Activated T-cell treated with anti-CD3 and anti-CD28 coated beads, Interleukin-2, amount 50 U/mL, for 1 hour (primary cell): Measurements from ENCODE around the gene FN3KRP.

Experiments used
- DNase-seq: peaks from one replicate; pipeline ENCODE4 v3.0.0-alpha.2; 2020

FN3KRP gene

DNA sequence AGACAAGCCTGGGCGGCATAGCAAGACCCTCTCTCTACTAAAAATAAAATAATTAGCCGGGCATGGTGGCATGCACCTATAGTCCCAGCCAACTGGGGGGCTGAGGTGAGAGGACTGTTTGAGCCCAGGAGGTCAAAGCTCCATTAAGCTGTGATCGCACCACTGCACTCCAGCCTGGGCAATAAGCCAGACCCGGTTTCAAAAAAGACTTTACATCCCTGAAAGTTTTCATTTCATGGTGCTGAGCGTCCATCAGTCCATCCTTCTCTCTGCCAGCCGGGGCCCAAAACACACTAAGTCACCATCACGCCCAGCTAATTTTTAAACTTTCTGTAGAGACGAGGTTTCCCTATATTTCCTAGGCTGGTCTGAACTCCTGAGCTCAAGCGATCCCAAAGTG is 28.6 kb upstream of the FN3KRP start:
- DNase-seq = no peak

DNA sequence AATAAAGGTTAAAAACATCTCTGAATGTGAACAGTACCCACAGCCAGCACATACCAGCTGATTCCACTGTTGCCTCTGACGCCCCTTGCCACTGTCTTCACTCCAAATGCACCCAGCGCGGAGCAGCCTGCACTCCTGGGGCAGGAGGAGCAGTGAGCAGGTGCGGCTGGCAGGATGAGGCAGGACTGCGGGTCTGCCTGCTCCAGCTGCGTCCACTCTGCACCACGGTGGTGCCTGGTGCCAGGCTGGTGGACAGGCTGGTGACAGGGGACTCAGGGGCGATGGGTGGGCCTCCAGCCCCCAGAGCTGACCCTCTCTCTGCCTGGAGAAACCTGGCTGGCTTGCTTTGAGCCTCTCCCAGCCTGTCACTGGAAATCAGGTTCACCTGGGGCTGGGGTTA is 27.4 kb upstream of the FN3KRP start:
- no peak for DNase-seq

DNA sequence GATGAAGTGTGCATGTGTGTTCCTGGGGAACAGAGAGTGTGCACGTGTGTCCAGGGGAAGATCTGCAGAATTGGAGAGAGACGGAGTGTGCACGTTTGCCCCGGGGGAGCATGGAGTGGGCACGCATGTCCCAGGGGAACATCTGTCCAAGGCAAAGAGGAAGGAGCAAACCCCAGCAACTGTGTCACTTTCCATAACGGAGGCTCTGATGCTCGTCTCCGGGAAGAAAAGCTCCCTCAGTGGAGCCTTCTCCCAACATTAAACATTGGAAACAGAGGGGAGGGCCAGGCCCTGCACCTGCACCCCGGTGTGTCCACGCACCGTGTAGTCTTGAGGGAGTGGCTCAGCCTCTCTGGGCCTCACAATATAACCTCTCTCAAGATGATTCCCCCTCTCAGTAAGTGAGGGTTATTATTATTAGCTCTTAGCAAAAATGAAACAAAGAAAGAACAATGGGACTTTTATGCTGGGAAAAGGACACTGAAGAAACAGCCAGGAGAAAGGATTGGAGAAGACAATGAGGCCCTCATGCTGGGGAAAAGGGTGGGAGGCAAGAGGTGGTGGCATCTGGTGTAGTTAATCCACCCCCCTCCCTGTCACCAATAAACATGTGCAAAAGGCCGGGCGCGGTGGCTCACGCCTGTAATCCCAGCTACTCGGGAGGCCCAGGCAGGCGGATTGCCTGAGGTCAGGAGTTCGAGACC is 25.6 kb upstream of the FN3KRP start:
- DNase-seq = no peak

DNA sequence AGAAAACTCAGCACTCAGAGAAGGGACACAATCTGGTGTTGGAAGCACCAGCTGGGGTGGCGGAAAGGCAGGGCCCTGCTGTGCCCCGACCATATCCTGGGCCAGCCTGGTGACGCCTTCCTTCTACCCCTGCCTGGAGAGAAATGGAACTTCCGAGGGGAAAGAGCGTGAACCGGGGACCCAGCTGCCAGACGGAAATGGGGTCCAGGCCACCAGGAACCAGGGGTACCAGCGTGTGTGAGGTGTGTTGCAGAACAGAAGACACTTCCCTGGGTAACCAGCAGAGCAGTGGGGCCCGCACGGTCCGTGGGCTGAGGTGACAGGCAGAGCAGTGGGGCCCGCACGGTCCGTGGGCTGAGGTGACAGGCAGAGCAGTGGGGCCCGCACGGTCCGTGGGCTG is 24.8 kb upstream of the FN3KRP start:
- no peak for DNase-seq

DNA sequence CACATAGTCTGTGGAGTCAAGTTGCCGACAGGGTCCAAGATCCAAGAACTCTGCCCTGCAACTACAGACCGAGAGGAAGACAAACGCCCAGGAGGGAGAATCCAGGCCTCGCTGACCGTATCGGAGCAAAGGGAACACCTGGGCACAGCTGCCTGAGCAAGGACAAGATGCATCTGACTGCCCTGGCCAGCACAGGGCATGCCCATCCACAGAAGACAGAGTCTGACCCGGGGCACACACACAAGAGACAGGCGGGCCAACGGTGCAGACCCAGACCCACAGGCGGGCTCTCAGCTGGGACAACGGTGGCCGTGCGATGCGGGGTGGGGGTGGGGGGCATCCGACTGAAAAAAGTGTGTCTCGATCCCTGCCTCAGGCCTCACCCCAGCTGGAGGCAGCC is 24.2 kb upstream of the FN3KRP start:
- DNase-seq = no peak

DNA sequence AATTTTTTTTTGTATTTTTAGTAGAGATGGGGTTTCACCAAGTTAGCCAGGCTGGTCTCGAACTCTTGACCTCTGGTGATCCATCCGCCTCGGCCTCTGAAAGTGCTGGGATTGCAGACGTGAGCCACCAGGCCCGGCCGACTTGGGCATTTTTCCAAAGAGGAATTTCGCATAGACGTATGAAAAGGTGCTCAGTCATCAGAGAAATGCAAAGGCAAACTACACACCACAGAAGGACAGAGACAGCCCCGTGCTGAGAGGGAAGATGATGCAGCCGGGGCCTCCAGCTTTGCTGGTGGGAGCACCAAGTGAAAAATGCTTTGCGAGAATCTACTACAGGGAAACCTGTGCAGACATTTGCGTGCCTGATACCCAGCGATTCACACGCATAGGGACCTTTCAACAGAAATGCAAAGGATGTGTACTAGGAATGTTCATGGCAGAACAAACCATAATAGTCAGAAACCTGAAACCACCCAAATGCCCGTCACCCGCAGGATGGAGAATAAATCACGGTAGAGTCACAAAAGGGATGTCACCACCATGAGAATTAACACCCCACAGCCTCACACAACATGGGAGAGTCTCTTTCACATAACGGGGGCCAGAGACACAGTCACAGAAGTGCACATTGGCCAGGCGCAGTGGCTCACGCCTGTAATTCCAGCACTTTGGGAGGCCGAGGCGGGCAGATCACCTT is 23.2 kb upstream of the FN3KRP start:
- no peak for DNase-seq

DNA sequence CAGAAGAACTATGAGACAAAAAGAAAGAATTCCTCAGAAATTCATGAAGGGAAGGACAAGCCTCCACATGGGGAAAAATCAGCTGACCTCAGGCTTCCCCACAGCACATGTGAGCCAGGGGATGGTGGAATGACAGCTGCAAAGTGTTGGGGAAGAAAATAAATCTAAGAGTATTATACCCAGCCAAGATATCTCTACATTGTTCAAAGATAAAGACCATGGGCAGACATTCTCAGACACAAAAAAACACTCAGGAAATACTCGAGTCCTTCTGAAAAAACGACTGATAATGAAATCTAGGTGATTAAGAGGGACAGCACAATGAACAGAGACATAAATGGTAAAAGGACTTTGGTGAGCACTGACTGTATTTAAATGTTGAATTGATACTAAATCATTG is 21.9 kb upstream of the FN3KRP start:
- no peak for DNase-seq

DNA sequence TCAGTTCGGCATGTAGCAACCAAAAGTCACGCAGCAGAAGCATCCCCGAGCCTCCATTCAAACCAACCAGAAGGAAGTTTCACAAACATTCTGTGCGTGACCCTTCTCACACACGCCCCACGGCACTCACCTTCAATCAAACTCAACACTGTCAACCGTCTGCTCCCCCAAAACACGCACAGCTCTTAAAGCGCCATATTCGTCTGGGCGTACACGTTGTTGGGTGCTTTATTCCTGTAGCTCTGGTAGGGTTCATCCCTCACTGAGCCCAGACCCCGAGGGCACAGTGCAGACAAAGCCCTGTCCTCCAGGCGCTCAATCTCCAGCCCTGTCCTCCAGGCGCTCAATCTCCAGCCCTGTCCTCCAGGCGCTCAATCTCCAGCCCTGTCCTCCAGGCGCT is 20.2 kb upstream of the FN3KRP start:
- no peak for DNase-seq

DNA sequence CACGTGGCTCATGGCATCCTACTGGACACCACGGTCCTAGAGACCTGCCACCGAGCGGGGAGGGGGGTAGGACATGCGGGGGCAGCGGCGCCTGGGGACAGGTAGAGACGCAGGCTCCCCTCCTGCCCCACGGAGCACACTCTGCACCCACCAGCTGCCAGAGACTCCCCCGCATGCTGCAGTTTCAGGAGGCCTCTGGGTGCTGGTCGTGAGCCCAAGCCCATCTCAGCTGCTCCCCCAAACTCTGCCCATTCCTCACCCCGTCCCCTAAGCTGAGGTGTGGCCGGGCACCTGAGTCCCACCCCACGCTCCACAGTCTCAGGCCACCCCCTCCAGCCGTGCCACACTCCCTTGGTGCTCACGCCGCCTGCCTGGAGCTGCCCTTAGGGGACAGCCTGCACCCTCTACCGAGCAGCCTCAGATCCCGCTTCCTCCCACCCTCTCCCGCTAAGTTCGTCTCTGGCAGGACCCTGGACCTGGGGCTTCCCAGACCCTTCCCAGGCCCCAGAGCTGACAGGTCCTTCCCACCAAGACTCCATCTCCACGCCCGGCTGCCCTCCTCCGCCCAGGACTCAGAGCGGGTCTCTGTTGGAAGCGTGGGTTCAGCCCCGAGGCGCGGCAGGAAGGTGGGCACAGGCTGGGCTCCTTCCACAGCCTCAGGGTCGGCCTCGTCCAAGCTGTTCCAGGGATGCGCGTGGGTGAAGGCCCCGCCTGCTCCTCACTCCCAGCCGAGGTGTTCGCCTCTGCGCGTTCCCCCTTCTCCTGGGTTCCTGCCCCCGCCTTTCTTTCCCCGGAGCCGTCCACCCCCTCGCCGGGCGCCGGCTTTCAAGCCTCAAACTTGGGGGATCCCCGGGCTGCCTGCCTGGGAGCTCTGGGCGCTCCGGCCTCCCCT is 19.3 kb upstream of the FN3KRP start:
- peak; percentile 27 for DNase-seq

DNA sequence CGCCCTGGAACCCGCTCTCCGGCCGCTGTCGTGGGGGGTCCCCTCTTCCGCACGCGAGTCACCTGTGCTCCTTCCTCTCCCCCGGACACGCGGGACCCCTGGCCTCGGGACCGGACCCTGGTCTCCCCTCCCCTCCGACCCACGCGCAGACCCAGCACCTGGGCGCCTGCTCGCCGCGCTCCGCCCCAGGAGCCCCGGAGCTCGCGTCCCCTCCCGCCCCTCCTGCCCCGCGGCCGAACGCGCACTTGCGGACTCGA is 18.8 kb upstream of the FN3KRP start:
- DNase-seq = no peak

DNA sequence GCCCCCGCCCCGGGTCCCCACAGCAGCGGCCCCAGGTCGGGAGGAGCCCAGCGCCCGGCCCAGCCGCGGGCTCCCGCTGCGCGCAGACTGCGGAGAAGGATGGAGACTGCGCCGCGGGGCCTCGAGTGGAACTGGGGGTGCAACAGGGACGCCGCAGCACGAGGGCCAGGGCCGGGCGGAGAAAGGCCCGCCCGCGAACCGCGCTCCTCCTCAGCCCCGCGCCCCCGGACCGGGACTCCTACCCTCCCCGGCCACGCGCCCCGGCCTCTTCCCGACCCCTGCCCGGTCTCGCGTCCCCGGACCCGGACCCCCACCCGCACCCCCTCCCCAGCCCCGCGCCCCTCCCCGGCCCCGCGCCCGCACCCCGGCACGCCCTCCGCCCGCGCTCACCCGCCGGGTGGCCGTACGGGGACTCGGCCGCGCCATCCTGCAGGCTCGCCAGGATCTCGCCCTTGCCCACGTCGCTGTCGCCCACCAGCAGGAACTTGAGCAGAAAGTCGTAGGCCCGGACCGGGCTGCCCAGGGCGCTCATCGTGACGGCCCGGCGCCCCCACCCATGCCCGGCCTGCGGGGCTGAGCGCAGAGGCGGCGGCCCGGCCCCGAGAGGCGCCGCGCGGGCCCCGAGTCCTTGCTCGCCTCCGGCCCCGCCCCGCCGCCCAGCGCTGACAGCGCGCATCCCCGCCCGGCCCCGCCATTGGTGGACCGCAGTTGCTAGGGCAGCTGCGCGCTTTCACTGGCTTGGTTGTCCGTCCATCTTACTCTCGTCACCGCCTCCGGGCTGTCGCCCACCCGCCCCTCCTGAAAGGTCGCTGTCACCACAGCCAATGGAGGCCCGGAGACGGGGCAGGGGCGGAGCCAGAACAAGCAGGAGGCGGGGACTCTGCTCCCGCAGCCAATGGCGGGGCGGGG is 18.2 kb upstream of the FN3KRP start, which contains the start of gene RAB40B:
TSS of gene RAB40B (minus strand) at position 634 of the 909 bp plus-strand sequence. CDS start at position 532, 102 bp downstream.
- DNase-seq = peak; percentile 99

DNA sequence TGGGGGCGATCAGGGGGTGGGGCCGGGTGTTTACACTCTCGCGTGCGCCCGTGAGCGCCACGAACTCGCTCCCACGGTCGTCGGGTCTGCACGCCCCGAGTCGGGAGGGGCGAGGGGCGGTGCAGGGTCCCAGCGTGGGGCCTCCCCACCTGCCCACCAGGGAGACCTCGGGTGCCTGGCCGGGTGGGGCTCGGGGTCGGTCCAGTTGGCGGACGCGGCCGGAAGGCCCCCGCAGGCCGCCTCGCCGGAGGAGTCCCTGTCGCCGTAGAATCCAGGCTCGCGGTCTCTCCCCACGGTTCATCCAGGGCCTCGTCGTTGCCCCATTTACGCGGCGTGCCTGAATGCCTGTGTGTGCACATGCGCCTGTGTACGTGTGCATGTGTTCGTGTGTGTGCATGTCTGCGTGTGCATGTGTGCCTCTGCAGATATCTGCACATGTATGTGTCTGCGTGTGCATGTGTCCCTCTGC is 17.5 kb upstream of the FN3KRP start:
- DNase-seq = no peak

DNA sequence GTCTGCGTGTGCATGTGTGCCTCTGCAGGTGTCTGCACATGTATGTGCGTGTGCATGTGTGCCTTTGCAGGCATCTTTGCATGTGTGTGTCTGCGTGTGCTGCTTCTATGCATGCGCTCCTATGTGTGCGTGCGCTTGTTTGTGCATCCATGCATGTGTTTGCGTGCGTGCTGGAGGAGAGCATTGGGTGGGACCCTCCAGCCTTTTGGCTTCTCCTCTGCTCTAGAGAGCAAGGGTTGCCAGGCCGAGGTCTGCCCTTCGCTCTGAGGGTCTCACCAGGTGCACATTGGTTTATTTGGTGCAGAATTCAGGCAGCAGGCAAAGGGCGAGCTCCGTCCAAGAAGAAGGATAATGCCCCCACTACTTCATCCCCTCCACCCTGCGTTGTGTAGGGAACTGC is 17.0 kb upstream of the FN3KRP start:
- DNase-seq = no peak

DNA sequence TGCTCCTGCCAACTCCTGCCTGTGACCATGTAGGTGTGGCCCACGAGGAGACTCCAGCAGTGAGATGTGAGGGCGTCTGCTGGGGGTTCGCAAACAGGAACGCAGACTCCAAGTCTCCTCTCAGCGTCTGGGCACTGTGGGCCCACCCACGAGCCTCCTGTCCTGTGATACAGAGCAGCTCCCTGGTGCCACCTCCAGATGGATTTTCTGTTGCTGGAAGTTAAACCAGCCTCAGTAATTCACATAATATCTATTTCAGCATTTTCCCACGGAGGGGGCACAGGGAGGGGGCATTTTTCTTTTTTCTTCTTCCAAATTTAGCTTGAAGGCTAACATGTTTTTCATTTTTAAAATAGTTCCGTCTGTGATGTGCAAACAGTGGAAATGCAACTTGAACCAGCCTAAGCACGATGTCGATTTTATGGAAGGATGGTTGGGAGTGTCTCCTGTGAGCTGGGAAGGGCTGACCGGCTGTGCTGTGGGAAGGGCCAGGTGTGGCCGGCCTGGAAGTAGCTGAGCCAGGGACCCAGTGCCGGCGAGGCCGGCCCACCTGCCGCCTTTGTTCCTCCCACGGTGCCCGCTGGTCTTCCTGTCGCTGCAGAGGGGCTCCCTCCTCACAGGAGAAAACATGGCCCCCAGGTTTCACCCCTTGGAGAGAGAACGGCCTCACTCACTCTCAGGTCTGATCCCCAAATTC is 14.1 kb upstream of the FN3KRP start:
- no peak for DNase-seq

DNA sequence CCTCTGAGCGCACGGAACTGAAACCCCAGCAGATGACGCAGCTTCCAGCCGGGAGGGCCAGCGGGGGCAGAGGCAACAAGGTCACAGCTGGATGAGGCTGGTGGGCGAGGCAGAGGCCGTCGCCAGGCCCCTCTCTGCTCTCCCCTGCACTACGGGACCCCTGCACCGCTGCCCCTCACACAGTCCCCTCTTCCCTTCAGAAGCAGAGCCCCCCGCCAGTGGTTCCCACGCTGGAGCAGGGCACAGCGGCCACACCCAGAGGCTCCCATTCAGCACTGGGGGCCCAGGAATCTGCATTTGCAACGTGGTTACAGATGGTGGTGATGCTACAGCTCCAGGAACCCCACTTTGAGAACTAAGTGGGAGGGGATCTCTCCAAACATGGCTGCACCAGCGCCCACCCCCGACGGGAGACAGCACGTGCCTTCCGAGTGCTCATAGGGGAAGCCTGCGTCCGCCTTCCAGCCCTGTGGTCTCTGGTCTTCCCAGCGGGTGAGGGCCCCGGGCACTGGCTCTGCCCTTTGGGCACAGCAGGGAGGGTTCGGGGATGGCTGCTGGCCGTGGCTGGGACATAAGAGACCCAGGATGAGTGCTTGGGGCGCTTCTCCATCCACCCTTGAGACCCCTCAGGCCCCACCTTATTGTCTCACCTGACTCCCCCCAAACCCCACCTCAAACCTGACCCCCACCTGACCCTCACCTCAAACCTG is 13.3 kb upstream of the FN3KRP start:
- no peak for DNase-seq

DNA sequence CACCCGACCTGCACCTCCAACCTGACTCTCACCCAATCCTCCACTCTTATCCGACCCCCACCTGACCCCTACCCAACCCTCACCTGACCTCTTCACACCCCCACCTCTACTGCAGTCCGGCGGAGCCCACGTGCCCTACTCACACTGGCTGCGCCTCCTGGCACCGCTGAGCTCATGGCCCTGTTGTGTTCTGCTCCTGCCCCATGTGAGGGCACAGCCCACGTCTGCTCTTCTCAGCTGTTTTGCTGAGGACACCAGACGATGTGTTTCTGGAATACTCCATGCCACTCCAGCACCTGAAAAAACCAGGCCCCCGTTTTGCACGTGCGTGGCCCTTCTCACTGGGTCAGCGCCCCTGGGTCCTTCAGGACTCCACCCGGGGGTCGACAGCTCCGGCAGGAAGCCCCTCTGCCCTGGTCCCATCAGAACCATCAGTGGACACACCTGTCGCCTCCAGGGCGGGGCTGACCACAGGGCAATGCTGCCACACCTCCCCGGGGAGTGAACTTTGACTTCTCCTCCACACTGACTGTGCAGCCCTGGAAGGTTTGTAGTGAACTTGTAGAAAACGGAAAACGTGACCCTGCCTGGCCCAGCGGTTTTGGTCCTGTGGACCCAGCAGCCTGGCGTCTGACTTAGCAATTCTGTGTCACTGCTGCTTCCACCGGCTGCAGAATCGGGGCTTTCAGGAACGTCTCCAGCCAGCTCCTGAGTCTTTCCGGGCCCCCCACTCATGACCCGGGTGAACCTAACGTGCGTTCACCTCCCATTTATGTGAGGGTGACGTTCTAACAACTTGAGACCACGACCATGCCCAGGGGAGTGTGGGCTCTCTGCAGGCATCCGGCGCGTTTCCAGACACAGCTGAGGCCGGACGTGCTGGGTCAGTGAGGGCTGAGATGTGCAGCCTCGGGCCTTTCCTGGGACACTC is 12.3 kb upstream of the FN3KRP start:
- DNase-seq = no peak

DNA sequence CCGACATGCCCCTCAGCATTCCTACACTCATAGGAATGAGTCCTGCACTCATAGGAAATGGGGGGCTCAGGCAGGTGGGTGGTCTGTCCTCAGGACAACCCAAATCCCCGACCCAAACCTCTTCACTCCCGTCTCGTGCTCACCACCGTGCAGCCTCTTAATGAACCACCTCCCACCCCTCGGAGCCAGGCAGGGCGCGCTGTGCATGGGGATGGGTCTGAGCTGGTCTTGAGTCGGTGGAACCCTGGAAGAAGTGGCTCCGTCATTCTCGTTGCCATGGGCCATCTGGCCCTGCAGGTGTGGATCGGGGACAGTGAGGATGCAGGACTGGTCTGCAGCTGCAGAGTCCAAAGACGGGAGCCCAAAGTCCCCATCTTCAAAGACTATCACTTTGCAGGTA is 11.6 kb upstream of the FN3KRP start:
- DNase-seq = no peak

DNA sequence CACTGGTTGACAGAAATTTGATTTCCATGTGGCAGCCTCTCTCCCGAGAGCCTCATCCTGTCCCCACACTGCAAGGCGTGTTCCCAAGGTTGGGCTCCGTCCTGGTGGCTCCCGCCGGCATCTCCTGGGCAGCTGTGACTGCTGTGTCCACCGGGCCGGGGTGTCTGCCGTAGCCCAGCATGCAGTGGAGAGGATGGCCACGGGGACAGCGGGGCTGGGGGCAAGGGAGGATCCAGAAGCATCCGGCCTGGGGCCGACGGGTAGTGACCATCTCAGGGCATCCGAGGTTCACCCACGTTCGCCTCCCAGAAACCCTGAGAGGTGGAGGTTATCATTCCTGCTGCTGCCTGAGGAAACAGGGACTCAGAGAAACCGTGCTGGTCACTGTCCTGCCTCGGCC is 10.8 kb upstream of the FN3KRP start:
- no peak for DNase-seq

DNA sequence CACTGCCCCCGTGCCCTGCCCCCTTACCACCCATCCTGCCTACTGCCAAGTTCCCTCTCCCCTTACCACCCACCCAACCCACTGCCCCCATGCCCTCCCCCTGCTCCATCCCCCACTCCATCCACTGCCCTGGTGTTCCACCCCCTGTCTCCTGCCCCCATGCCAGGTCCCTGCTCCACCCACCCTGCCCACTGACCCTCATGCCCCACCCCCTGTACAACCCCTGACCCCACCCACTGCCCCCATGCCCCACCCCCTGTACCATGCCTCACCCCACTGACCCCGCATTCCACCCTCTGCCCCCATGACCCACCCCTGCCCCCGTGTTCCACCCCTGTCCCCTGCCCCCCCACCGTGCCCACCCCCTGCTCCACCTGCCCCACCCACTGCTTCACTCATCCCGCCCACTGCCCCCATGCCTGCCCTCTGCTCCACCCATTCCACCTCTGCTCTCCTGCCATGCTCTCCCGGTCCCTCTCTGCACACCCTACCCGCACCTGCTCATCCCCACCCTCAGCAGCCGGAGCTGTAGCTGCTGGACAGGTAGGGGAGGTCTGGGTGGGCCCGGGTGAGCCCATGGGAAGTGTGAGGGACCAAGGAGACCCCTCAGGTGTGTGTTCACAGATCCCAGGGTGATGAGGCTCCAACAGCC is 7.4 kb upstream of the FN3KRP start:
- no peak for DNase-seq
